ENCODE measurements around the gene ZSCAN26.
"Not testable (repeated sequence)": the region's sequence is repeated elsewhere in the genome, so short reads cannot be mapped to it uniquely, and the experiment has no call there.

Gene ZSCAN26

GRCh38 chr6:28296520-28297060 lies 29.6 kb downstream of the ZSCAN26 start:
- FAIRE-seq (no peak), DNase-seq (ENCODE audit: insufficient read length, low spot score) (no peak)

DNA sequence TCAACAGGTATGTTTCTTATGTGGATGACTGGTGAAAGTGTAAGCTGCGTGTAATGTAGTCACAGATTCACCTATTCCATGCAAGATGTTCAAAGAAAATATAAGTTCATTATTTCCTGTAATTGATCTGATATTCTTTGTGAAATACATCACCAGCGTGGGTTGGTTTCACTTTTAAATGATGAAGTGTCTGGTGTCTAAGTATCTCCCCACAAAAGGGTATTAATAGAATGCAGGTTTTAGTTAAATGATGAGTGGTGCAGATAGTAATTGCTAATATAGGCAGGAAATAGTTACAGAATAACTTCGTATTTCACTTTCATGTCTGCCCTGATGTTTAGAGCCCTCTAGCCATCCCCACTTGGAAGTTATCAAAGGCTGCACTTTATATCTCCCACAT lies 36.6 kb downstream of the ZSCAN26 start:
- TF ChIP-seq, protein P1, sequence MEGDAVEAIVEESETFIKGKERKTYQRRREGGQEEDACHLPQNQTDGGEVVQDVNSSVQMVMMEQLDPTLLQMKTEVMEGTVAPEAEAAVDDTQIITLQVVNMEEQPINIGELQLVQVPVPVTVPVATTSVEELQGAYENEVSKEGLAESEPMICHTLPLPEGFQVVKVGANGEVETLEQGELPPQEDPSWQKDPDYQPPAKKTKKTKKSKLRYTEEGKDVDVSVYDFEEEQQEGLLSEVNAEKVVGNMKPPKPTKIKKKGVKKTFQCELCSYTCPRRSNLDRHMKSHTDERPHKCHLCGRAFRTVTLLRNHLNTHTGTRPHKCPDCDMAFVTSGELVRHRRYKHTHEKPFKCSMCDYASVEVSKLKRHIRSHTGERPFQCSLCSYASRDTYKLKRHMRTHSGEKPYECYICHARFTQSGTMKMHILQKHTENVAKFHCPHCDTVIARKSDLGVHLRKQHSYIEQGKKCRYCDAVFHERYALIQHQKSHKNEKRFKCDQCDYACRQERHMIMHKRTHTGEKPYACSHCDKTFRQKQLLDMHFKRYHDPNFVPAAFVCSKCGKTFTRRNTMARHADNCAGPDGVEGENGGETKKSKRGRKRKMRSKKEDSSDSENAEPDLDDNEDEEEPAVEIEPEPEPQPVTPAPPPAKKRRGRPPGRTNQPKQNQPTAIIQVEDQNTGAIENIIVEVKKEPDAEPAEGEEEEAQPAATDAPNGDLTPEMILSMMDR (IDR thresholded peaks at IDR 0.05; ENCODE audit: insufficient read depth, missing control alignments), result no peak
- DNase-seq (ENCODE audit: insufficient read length, low spot score), result no peak
- FAIRE-seq, result no peak

More at GRCh38 chr6:28296520-28297060, 29.6 kb downstream of the ZSCAN26 start:
- TF ChIP-seq, protein P1 (IDR thresholded peaks at IDR 0.05; ENCODE audit: insufficient read depth, missing control alignments), result no peak

DNA sequence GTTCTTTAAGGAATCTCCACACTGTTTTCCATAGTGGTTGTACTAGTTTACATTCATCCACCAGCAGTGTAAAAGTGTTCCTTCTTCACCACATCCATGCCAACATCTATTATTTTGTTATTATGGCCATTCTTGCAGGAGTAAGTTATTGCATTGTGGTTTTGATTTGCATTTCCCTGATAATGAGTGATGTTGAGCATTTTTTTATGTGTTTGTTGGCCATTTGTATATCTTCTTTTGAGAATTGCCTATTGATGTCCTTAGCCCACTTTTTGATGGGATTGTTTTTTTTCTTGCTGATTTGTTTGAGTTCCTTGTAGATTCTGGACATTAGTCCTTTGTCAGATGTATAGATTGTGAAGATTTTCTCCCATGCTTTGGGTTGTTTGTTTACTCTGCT lies 39.4 kb downstream of the ZSCAN26 start:
- not testable (repeated sequence) for FAIRE-seq; DNase-seq (ENCODE audit: insufficient read length, low spot score)

- FAIRE-seq, result no peak
- TF ChIP-seq, protein P1 (IDR thresholded peaks at IDR 0.05; ENCODE audit: insufficient read depth, missing control alignments), result no peak
- no peak for DNase-seq (ENCODE audit: insufficient read length, low spot score)
Measured at GRCh38 chr6:28311139-28311823, 44.3 kb downstream of the ZSCAN26 start.

DNA sequence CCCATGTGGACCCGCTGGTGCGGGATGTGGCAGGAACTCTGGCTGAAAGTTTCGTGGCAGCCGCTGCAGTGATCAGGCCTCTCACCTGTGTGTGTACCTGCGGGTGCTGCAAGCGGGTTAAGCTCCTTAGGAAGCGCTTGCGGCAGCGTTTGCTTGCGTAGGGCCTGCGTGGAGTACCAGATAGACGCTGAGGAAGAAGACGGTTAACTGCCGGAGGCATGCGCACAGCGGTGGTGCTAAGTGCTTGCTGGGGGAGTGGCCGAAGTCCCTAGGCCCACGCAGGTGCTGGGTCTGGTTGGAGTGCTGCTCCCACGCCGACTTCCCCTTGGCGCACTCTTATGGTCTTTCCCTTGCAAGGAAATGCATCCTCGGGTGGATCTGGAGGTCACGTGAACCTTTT lies 46.0 kb downstream of the ZSCAN26 start:
- FAIRE-seq (no peak), DNase-seq (ENCODE audit: insufficient read length, low spot score) (no peak)
- TF ChIP-seq, protein P1 (IDR thresholded peaks at IDR 0.05; ENCODE audit: insufficient read depth, missing control alignments), result no peak

GRCh38 chr6:28315628-28316027 lies 48.7 kb downstream of the ZSCAN26 start:
- DNase-seq (ENCODE audit: insufficient read length, low spot score), result no peak
- TF ChIP-seq, protein P1 (IDR thresholded peaks at IDR 0.05; ENCODE audit: insufficient read depth, missing control alignments), result no peak
- no peak for FAIRE-seq

DNA sequence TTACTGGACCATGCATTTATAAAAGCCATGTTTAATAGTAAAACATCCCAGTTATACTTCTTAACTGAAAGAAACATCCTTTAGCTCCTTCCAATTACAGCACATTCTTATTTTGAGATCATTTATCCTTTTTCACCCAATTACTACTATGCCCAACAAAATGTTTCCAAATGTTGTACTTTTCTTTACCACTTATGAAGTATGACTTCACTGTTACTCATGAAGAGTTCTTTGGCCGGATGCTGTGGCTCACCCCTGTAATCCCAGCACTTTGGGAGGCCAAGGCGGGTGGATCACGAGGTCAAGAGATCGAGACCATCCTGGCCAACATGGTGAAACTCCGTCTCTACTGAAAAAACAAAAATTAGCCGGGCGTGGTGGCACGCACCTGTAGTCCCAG lies 50.9 kb downstream of the ZSCAN26 start:
- DNase-seq (ENCODE audit: insufficient read length, low spot score); FAIRE-seq: not testable (repeated sequence)

- TF ChIP-seq, protein P1 (IDR thresholded peaks at IDR 0.05; ENCODE audit: insufficient read depth, missing control alignments), result no peak
- DNase-seq (ENCODE audit: insufficient read length, low spot score) (no peak), FAIRE-seq (no peak)
Measured at GRCh38 chr6:28322661-28323060, 55.7 kb downstream of the ZSCAN26 start.

Measured in D721Med (cell line).